ENCODE data around the gene LONP1. TPM values are rescaled to one million over a fixed set of nuclear protein-coding genes. Genes with fewer than 3 reads are reported as not detected.

LONP1 gene
- total and polyA plus RNA-seq, 8 donors = 23.3 to 63.9 (median 39.4) TPM

DNA sequence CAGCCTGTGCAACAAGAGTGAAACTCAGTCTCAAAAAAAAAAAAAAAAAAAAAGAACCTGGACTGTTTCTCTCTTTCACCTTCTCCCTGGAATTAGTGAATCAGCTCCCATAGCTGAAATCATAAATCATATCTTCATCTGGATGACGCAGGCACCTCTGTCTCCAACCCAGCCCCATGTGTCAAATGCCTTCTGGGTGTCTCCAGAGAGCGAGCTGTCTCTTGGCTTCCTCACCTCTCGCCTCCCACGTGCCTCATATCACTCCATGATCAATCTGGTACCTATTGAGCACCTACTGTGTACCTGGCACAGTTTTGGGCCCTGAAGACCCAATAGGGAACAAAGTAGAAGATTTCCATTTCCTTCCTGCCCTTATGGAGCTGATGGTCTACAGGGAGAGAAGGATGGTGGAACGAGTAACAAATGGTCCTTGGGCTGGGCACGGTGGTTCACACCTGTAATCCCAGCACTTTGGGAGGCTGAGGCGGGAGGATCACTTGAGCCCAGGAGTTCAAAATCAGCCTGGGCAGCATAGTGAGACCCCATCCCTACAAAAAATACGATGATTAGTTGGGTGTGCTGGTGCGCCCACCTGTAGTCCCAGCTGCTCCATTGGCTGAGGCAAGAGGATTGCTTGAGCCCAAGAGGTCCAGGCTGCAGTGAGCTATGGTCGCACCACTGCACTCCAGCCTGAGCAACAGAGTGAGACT lies 36.6 kb downstream of the LONP1 start:
- intact Hi-C loops (cut with DNase I) = no loop called here
- no peak for TF ChIP-seq CTCF (IDR thresholded peaks at IDR 0.05)
- Histone ChIP-seq H3K4me3 (no peak overlapping the region), H3K4me1 (peaks cover 0 to 3% (median 0%) of the 10 kb centered on the region in 3 donors), H3K9me3 (no peaks in the 10 kb centered on the region), H3K27ac (no peak overlapping the region), H3K36me3 (no peaks in the 10 kb centered on the region), H3K27me3 (no peaks in the 10 kb centered on the region)
- 88 to 91% methylated on average over 10 of the region's 10 CpGs for WGBS, 2 donors
- no peak for ATAC-seq
- no peak for FAIRE-seq
- peak in 1 of 6 donors; percentile 14 for DNase-seq

- no peak overlapping the region for H3K27ac ChIP-seq
- FAIRE-seq = no peak
- no peak for TF ChIP-seq CTCF (IDR thresholded peaks at IDR 0.05)
- 88% methylated on average over 3 of the region's 3 CpGs for WGBS, 2 donors
- no peak for DNase-seq
- H3K27me3 ChIP-seq = no peaks in the 10 kb centered on the region
- no peaks in the 10 kb centered on the region for H3K36me3 ChIP-seq
- no peak for ATAC-seq
- H3K9me3 ChIP-seq = no peaks in the 10 kb centered on the region
- H3K4me3 ChIP-seq = no peak overlapping the region
- no peaks in the 10 kb centered on the region for H3K4me1 ChIP-seq
- intact Hi-C loops (cut with DNase I) = no loop called here
These were observed 37.9 kb downstream of the LONP1 start for GRCh38 chr19:5682107-5682482.

GRCh38 chr19:5681391-5682106 lies 38.4 kb downstream of the LONP1 start:
- Histone ChIP-seq H3K9me3 (no peaks in the 10 kb centered on the region), H3K27me3 (no peaks in the 10 kb centered on the region), H3K36me3 (no peaks in the 10 kb centered on the region), H3K4me3 (peak overlapping the region; percentile 46 to 93 (median 84)), H3K4me1 (no peaks in the 10 kb centered on the region), H3K27ac (peak overlapping the region in 1 of 4 donors; percentile 77)
- no peak for FAIRE-seq
- WGBS, 2 donors = 58 to 72% methylated on average over 15 to 17 of the region's 17 CpGs
- no peak for TF ChIP-seq CTCF (IDR thresholded peaks at IDR 0.05)
- DNase-seq = peak in 1 of 6 donors; percentile 40
- ATAC-seq = no peak
- intact Hi-C loops (cut with DNase I) = no loop called here

DNA sequence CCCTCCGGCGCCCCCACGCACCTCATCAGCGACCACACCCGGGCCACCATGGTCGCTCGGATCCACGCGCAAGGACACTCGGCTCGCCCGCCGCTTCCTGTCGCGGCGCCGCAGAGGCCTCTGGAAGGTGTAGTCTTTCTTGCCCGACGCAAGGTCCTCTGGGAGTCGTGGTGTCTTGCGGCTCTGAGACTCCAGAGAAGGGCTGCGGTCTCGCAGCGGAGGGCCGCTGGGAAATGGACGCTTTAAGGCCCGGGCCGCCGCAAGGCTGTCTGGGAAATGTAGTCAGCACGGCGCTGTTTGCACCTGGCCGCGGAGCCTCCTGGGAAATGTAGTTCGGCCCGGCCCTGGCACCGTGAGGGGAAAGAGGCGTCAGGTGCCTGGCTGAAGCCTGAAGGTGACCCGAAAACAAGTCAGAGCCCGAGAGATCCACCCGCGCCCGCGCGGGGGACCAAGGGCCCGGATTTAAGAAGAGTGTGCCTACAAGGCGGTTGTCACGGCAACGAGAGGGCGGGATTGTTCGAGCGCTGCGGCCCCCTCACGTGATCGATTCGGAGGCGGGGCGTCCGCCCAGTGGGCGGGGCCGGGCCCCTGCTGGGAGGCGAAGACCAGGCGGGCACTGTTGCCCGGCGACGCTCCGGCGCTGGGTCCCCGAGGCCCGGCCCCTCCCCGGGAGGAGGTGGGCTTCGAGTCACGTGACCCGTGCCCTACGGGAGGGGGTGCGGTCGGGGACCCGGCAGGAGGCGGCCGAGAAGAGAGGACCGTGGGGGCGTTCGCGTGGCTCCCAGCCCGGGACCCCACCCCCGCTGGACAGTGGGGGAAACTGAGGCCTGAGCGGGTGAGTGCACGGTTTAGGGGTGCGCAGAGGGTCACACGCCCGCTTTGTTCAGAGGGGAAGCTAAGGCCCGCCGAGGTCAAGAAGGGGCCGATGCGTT lies 39.2 kb downstream of the LONP1 start, which contains the start of the genes HSD11B1L and MICOS13:
TSS of gene HSD11B1L (plus strand) at position 591 of the 932 bp plus-strand sequence. CDS start 3,806 bp downstream, outside the sequence.
TSS of gene MICOS13 (minus strand) at position 80 of the 932 bp plus-strand sequence. CDS start at position 50, 30 bp downstream.
- no peaks in the 10 kb centered on the region for H3K36me3 ChIP-seq
- ATAC-seq (peak; percentile 93 to 96 (median 94)), DNase-seq (peak; percentile 99), FAIRE-seq (peak; percentile 95)
- no peaks in the 10 kb centered on the region for H3K27me3 ChIP-seq
- WGBS, 2 donors = 1% methylated on average over 81 to 94 of the region's 94 CpGs
- no peak for TF ChIP-seq CTCF (IDR thresholded peaks at IDR 0.05)
- no peaks in the 10 kb centered on the region for H3K9me3 ChIP-seq
- intact Hi-C loops (cut with DNase I) = no loop called here
- H3K27ac ChIP-seq = peak within 1 kb of the TSS; percentile 77 to 89 (median 88)
- H3K4me3 ChIP-seq = peak within 1 kb of the TSS; percentile 46 to 93 (median 84)
- H3K4me1 ChIP-seq = no peaks in the 10 kb centered on the region

Measured in pancreas (tissue), 10 donors.